HG03442 (cell line): ENCODE results near the gene ZNF470.

ENCODE experiments used
- ATAC-seq: cut with Tn5 transposase; IDR thresholded peaks from one replicate; pipeline ENCODE4 v1.9.1; 2021; ENCODE audit warnings: mild to moderate bottlenecking, moderate library complexity; ENCODE audit not compliant: unreplicated experiment

Gene ZNF470

GRCh38 chr19:56567274-56568120 is at the start of gene ZNF470:
Gene ZNF470 (plus strand): TSS chr19:56567468. CDS start chr19:56570312, 2,844 bp downstream.
- peak; percentile 97 for ATAC-seq

GRCh38 chr19:56525214-56525860 is 41.9 kb upstream of the ZNF470 start:
- ATAC-seq, result no peak

- no peak for ATAC-seq
Measured at GRCh38 chr19:56537442-56537841, 29.8 kb upstream of the ZNF470 start.

GRCh38 chr19:56538254-56538760 is 29.0 kb upstream of the ZNF470 start:
- ATAC-seq, result peak; percentile 87

GRCh38 chr19:56538761-56539263 is 28.5 kb upstream of the ZNF470 start, which contains the start of gene ZFP28:
Gene ZFP28 (plus strand): TSS chr19:56538948. CDS start chr19:56539019, 71 bp downstream.
- peak; percentile 45 for ATAC-seq

- no peak for ATAC-seq
Measured at GRCh38 chr19:56543776-56544175, 23.5 kb upstream of the ZNF470 start.

- ATAC-seq, result no peak
Measured at GRCh38 chr19:56547535-56547934, 19.7 kb upstream of the ZNF470 start.

GRCh38 chr19:56554272-56554869 is 12.9 kb upstream of the ZNF470 start:
- ATAC-seq, result no peak

- no peak for ATAC-seq
Measured at GRCh38 chr19:56562766-56563165, 4.5 kb upstream of the ZNF470 start.

GRCh38 chr19:56566904-56567273 is 379 bp upstream of the ZNF470 start:
- peak; percentile 26 for ATAC-seq

- ATAC-seq, result no peak
Measured at GRCh38 chr19:56572589-56572988, 5.3 kb downstream of the ZNF470 start.

- no peak for ATAC-seq
Measured at GRCh38 chr19:56573914-56574313, 6.6 kb downstream of the ZNF470 start.

- ATAC-seq, result no peak
Measured at GRCh38 chr19:56577719-56578602, 10.7 kb downstream of the ZNF470 start.

- no peak for ATAC-seq
Measured at GRCh38 chr19:56594446-56594782, 27.1 kb downstream of the ZNF470 start.

- peak; percentile 90 for ATAC-seq
Measured at GRCh38 chr19:56594783-56595547, 27.7 kb downstream of the ZNF470 start, which contains the start of gene ZNF71. Gene ZNF71 (plus strand): TSS chr19:56595302. CDS start chr19:56601559, 6,257 bp downstream.

GRCh38 chr19:56595548-56595899 is 28.3 kb downstream of the ZNF470 start:
- no peak for ATAC-seq

GRCh38 chr19:56596676-56597075 is 29.4 kb downstream of the ZNF470 start:
- ATAC-seq, result no peak

- no peak for ATAC-seq
Measured at GRCh38 chr19:56597696-56598095, 30.4 kb downstream of the ZNF470 start.

- no peak for ATAC-seq
Measured at GRCh38 chr19:56601375-56601774, 34.1 kb downstream of the ZNF470 start.

GRCh38 chr19:56603829-56604228 is 36.6 kb downstream of the ZNF470 start:
- ATAC-seq, result no peak
